RPMI8226 (cell line): ENCODE results near the gene MRTFA.
A peak's percentile ranks its signal among the peaks of the same experiment; 100 is the strongest.
"Not testable (repeated sequence)": the region's sequence is repeated elsewhere in the genome, so short reads cannot be mapped to it uniquely, and the experiment has no call there.

ENCODE experiments used
- DNase-seq: peaks from one replicate; pipeline ENCODE4 v3.0.0-alpha.2; 2015

The MRTFA gene

GRCh38 chr22:40406063-40406890, 230.2 kb downstream of the MRTFA start:
- DNase-seq, result no peak

GRCh38 chr22:40405178-40406062, 231.1 kb downstream of the MRTFA start:
- DNase-seq, result no peak

- no peak for DNase-seq
These were observed 232.0 kb downstream of the MRTFA start for GRCh38 chr22:40404251-40405177.

- no peak for DNase-seq
These were observed 232.9 kb downstream of the MRTFA start for GRCh38 chr22:40403651-40404050.

- DNase-seq, result no peak
These were observed 233.4 kb downstream of the MRTFA start for GRCh38 chr22:40403141-40403540.

- DNase-seq, result no peak
These were observed 234.5 kb downstream of the MRTFA start for GRCh38 chr22:40401981-40402406.

- DNase-seq, result no peak
These were observed 235.0 kb downstream of the MRTFA start for GRCh38 chr22:40401532-40401931.

- no peak for DNase-seq
These were observed 236.4 kb downstream of the MRTFA start for GRCh38 chr22:40400159-40400558.

GRCh38 chr22:40399621-40400020, 236.9 kb downstream of the MRTFA start:
- DNase-seq, result no peak

GRCh38 chr22:40397396-40397795, 239.1 kb downstream of the MRTFA start:
- no peak for DNase-seq

- DNase-seq, result no peak
These were observed 239.6 kb downstream of the MRTFA start for GRCh38 chr22:40396882-40397281.

GRCh38 chr22:40395607-40396006, 240.9 kb downstream of the MRTFA start:
- no peak for DNase-seq

GRCh38 chr22:40394607-40395006, 241.9 kb downstream of the MRTFA start:
- DNase-seq, result no peak

GRCh38 chr22:40392618-40393017, 243.9 kb downstream of the MRTFA start:
- no peak for DNase-seq

- DNase-seq, result no peak
These were observed 245.1 kb downstream of the MRTFA start for GRCh38 chr22:40391417-40391816.

GRCh38 chr22:40388231-40388630, 248.3 kb downstream of the MRTFA start:
- no peak for DNase-seq

GRCh38 chr22:40387746-40388145, 248.8 kb downstream of the MRTFA start:
- DNase-seq, result no peak

- peak; percentile 63 for DNase-seq
These were observed 251.3 kb downstream of the MRTFA start for GRCh38 chr22:40385036-40385782.

GRCh38 chr22:40383905-40384304, 252.6 kb downstream of the MRTFA start:
- no peak for DNase-seq

GRCh38 chr22:40381461-40381860, 255.1 kb downstream of the MRTFA start:
- DNase-seq, result no peak

- DNase-seq, result not testable (repeated sequence)
These were observed 258.1 kb downstream of the MRTFA start for GRCh38 chr22:40378448-40378847.

GRCh38 chr22:40377931-40378330, 258.6 kb downstream of the MRTFA start:
- DNase-seq, result no peak
